ENCODE results near the gene SLCO3A1. TPM values are rescaled to one million over a fixed set of nuclear protein-coding genes. Genes with fewer than 3 reads are reported as not detected.
"Not testable (repeated sequence)": the region's sequence is repeated elsewhere in the genome, so short reads cannot be mapped to it uniquely, and the experiment has no call there.

The SLCO3A1 gene
- total RNA-seq, 1 donor from 2014 or later, result 7.7 TPM

DNA sequence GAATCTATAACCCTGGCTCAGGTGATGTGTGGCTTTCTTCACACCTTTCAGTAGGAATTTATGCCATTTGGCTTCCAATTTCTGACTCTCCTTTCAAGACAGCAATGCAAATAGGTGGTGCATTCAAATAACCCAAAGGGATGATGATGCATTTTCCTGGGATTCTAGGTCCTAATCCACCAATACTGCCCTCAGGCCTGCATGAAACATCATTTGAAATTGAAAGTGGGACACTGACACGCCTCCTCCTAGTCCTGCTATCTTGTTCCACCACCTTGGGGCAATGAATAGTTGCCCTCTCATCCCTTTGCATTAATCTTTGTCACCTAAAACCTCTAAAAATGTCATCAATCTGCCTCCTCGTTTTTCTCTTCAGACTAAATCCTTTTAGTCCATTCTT is 341.7 kb downstream of the SLCO3A1 start:
- no peak overlapping the region for H3K4me3 Mint-ChIP-seq (ENCODE audit: low read depth)
- peaks cover 8% of the 10 kb centered on the region for H3K27me3 Mint-ChIP-seq
- no peak overlapping the region for H3K27ac Mint-ChIP-seq
- DNase-seq (ENCODE audit: low spot score, unreplicated experiment), result no peak
- no peak for TF ChIP-seq CTCF (IDR thresholded peaks at IDR 0.05; ENCODE audit: unreplicated experiment)
- H3K9me3 Mint-ChIP-seq (ENCODE audit: low read depth), result peaks cover 3% of the 10 kb centered on the region
- no peaks in the 10 kb centered on the region for H3K36me3 Mint-ChIP-seq (ENCODE audit: insufficient read depth)
- no peaks in the 10 kb centered on the region for H3K4me1 Mint-ChIP-seq (ENCODE audit: low read depth)

DNA sequence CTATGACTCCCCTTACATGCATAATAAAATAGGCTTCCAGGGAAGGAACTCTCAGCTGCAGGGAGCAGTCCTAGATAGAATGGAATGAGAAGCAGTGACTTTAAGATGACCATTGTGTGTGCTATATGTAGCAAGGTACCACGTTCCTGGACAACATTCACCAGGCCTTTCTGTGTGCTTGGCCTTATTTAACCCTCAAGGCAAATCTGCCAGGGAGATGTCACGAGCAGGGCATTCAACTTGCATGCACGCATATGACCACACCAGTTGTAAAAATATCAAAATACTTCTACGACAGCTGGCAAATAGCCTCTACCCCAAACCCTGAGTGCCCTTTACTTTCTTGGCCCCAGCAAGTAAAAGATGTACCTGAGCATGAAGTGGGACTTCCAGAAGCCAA is 342.8 kb downstream of the SLCO3A1 start:
- H3K9me3 Mint-ChIP-seq (ENCODE audit: low read depth), result peaks cover 3% of the 10 kb centered on the region
- no peak for TF ChIP-seq CTCF (IDR thresholded peaks at IDR 0.05; ENCODE audit: unreplicated experiment)
- no peaks in the 10 kb centered on the region for H3K4me1 Mint-ChIP-seq (ENCODE audit: low read depth)
- H3K36me3 Mint-ChIP-seq (ENCODE audit: insufficient read depth), result no peaks in the 10 kb centered on the region
- H3K27me3 Mint-ChIP-seq, result peaks cover 8% of the 10 kb centered on the region
- DNase-seq (ENCODE audit: low spot score, unreplicated experiment), result no peak
- no peak overlapping the region for H3K4me3 Mint-ChIP-seq (ENCODE audit: low read depth)
- no peak overlapping the region for H3K27ac Mint-ChIP-seq

GRCh38 chr15:92197746-92198145 is 344.2 kb downstream of the SLCO3A1 start:
- Mint-ChIP-seq H3K4me1 (ENCODE audit: low read depth) (no peaks in the 10 kb centered on the region), H3K27ac (no peak overlapping the region), H3K36me3 (ENCODE audit: insufficient read depth) (no peaks in the 10 kb centered on the region), H3K9me3 (ENCODE audit: low read depth) (peaks cover 3% of the 10 kb centered on the region), H3K27me3 (peaks cover 11% of the 10 kb centered on the region), H3K4me3 (ENCODE audit: low read depth) (no peak overlapping the region)
- DNase-seq (ENCODE audit: low spot score, unreplicated experiment), result no peak
- TF ChIP-seq CTCF (IDR thresholded peaks at IDR 0.05; ENCODE audit: unreplicated experiment), result no peak

- Mint-ChIP-seq H3K4me3 (ENCODE audit: low read depth) (no peak overlapping the region), H3K27ac (no peak overlapping the region), H3K4me1 (ENCODE audit: low read depth) (no peaks in the 10 kb centered on the region), H3K27me3 (peaks cover 9% of the 10 kb centered on the region), H3K36me3 (ENCODE audit: insufficient read depth) (peaks cover 1% of the 10 kb centered on the region), H3K9me3 (ENCODE audit: low read depth) (peaks cover 12% of the 10 kb centered on the region)
- DNase-seq (ENCODE audit: low spot score, unreplicated experiment), result no peak
- no peak for TF ChIP-seq CTCF (IDR thresholded peaks at IDR 0.05; ENCODE audit: unreplicated experiment)
These were observed 347.4 kb downstream of the SLCO3A1 start for GRCh38 chr15:92200891-92201290.

DNA sequence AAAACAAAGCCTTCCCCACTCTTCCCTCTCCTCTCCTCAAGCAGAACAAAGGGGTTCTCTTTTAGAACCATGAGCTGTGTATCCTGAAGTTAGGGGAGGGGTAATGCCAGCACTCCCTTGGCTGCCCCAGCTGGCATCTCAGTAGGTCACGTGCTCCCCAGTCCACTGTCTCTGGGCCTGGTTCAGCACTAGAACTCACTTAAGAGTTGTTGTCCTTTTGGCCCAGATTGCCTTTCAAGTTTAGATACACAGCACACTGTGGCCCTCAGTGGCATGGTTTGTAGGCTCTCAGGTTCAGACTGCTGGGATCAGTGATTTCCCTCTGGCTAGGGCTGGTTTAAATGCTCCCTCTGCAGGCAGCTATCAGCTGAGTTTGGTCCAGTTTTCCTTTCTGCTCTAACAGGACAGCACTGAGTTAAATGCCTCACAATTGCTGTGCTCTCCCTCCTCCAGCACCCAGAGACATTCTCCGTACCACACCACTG is 351.8 kb downstream of the SLCO3A1 start:
- peak; percentile 40 for TF ChIP-seq CTCF (IDR thresholded peaks at IDR 0.05; ENCODE audit: unreplicated experiment)
- Mint-ChIP-seq H3K27ac (no peak overlapping the region), H3K4me1 (ENCODE audit: low read depth) (no peaks in the 10 kb centered on the region), H3K4me3 (ENCODE audit: low read depth) (no peak overlapping the region), H3K36me3 (ENCODE audit: insufficient read depth) (peaks cover 1% of the 10 kb centered on the region), H3K9me3 (ENCODE audit: low read depth) (peaks cover 10% of the 10 kb centered on the region), H3K27me3 (peaks cover 8% of the 10 kb centered on the region)
- DNase-seq (ENCODE audit: low spot score, unreplicated experiment), result no peak

GRCh38 chr15:92207601-92208000 is 354.1 kb downstream of the SLCO3A1 start:
- not testable (repeated sequence) for H3K27me3 Mint-ChIP-seq; H3K4me1 Mint-ChIP-seq (ENCODE audit: low read depth); H3K4me3 Mint-ChIP-seq (ENCODE audit: low read depth); H3K27ac Mint-ChIP-seq; DNase-seq (ENCODE audit: low spot score, unreplicated experiment); H3K36me3 Mint-ChIP-seq (ENCODE audit: insufficient read depth)
- peaks cover 13% of the 10 kb centered on the region for H3K9me3 Mint-ChIP-seq (ENCODE audit: low read depth)

Data from progenitor cell of endocrine pancreas (in vitro differentiated cells).